ENCODE data around the gene GBP7.

Gene GBP7

DNA sequence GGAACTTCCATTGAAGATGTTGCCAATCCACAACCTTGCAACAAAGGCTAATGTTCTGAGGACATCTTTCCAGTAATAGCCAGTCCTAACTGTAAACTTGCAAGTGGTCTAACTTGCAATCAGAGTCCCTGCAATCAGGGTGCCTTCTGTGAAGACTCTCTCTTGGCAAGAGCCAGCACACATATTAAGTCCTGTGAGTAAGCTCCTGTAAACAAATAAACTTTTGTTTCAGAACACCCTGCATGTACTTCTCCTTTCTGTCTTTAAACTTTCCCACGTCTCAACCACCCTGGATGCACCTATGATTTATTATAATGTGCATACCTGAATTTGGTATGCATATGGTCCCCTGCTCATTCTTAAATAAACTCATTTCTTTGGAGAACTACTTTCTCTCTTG is 9.1 kb downstream of the GBP7 start:
- H4K20me1 ChIP-seq (ENCODE audit: insufficient read depth, low read length) = no peaks in the 10 kb centered on the region

DNA sequence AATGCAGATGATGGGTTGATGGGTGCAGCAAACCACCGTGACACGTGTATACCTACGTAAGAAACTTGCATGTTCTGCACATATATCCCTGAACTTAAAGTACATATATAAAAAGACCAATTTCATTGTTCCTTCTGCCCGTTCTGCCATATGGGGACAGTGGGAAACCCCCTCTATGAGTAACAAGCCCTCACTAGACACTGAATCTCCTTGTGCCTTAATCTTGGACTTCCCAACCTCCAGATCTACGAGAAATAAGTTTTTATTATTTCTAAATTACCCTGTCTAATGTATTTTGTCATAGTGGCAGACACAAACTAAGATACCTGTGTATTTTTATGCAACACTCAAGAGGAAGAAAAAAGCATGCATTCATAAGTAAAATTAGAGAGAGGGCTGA is 10.0 kb downstream of the GBP7 start:
- no peaks in the 10 kb centered on the region for H3K36me3 ChIP-seq (ENCODE audit: insufficient read depth, low read length)
- H3K9ac ChIP-seq (ENCODE audit: low read depth, low read length) = no peak overlapping the region
- no peaks in the 10 kb centered on the region for H3K27me3 ChIP-seq (ENCODE audit: insufficient read depth, low read length, poor library complexity)
- no peaks in the 10 kb centered on the region for H3K79me2 ChIP-seq (ENCODE audit: insufficient read depth, low read length)
- no peak for TF ChIP-seq EZH2 (IDR thresholded peaks at IDR 0.05; ENCODE audit: borderline replicate concordance, low read depth, low read length, severe bottlenecking)
- TF ChIP-seq, protein P1, sequence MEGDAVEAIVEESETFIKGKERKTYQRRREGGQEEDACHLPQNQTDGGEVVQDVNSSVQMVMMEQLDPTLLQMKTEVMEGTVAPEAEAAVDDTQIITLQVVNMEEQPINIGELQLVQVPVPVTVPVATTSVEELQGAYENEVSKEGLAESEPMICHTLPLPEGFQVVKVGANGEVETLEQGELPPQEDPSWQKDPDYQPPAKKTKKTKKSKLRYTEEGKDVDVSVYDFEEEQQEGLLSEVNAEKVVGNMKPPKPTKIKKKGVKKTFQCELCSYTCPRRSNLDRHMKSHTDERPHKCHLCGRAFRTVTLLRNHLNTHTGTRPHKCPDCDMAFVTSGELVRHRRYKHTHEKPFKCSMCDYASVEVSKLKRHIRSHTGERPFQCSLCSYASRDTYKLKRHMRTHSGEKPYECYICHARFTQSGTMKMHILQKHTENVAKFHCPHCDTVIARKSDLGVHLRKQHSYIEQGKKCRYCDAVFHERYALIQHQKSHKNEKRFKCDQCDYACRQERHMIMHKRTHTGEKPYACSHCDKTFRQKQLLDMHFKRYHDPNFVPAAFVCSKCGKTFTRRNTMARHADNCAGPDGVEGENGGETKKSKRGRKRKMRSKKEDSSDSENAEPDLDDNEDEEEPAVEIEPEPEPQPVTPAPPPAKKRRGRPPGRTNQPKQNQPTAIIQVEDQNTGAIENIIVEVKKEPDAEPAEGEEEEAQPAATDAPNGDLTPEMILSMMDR (IDR thresholded peaks at IDR 0.05; ENCODE audit: borderline replicate concordance, extremely low read depth, low read length, poor library complexity, severe bottlenecking) = no peak
- no peaks in the 10 kb centered on the region for H4K20me1 ChIP-seq (ENCODE audit: insufficient read depth, low read length)
- H3K4me2 ChIP-seq (ENCODE audit: insufficient read depth, low read length) = no peak overlapping the region
- DNase-seq = no peak
- no peak overlapping the region for H3K27ac ChIP-seq (ENCODE audit: low read length)
- no peaks in the 10 kb centered on the region for H3K9me3 ChIP-seq (ENCODE audit: insufficient read depth, low read length, severe bottlenecking)
- H2AFZ ChIP-seq (ENCODE audit: low read depth, low read length) = no peak overlapping the region
- H3K4me3 ChIP-seq (ENCODE audit: low read depth in 1 of 2, low read length in 2 of 2) = no peak overlapping the region
- no peaks in the 10 kb centered on the region for H3K4me1 ChIP-seq (ENCODE audit: insufficient read depth, low read length)
- ATAC-seq (ENCODE audit: insufficient read depth, low read depth) = no peak

More for the DNA sequence above, 9.1 kb downstream of the GBP7 start:
- Histone ChIP-seq H3K36me3 (ENCODE audit: insufficient read depth, low read length) (no peaks in the 10 kb centered on the region), H3K9ac (ENCODE audit: low read depth, low read length) (no peak overlapping the region), H3K4me2 (ENCODE audit: insufficient read depth, low read length) (no peak overlapping the region), H3K79me2 (ENCODE audit: insufficient read depth, low read length) (no peaks in the 10 kb centered on the region), H3K4me1 (ENCODE audit: insufficient read depth, low read length) (no peaks in the 10 kb centered on the region), H3K4me3 (ENCODE audit: low read depth in 1 of 2, low read length in 2 of 2) (no peak overlapping the region), H3K27me3 (ENCODE audit: insufficient read depth, low read length, poor library complexity) (no peaks in the 10 kb centered on the region), H3K27ac (ENCODE audit: low read length) (no peak overlapping the region), H3K9me3 (ENCODE audit: insufficient read depth, low read length, severe bottlenecking) (no peaks in the 10 kb centered on the region), H2AFZ (ENCODE audit: low read depth, low read length) (no peak overlapping the region)
- TF ChIP-seq, protein P1 (IDR thresholded peaks at IDR 0.05; ENCODE audit: borderline replicate concordance, extremely low read depth, low read length, poor library complexity, severe bottlenecking) = no peak
- no peak for TF ChIP-seq EZH2 (IDR thresholded peaks at IDR 0.05; ENCODE audit: borderline replicate concordance, low read depth, low read length, severe bottlenecking)
- DNase-seq (no peak), ATAC-seq (ENCODE audit: insufficient read depth, low read depth) (no peak)

DNA sequence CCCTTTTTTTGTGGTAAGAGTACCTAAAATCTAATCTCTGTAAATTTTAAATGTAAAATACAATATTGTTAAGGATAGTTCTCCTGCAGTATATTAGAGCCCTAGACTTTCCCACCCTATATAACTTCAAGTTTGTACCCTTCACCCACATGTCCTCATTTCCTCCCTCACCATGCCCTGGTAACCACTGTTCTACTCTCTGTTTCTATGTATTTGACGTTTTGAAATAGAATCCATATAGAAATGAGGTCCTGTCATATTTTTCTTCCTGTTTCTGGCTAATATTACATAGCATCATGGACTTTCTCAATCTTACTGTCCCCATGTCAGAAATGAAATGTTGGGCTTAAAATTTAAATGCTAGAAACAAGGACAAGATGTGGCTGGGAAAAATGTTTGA is 24.8 kb downstream of the GBP7 start:
- TF ChIP-seq, protein P1 (IDR thresholded peaks at IDR 0.05; ENCODE audit: borderline replicate concordance, extremely low read depth, low read length, poor library complexity, severe bottlenecking) = no peak
- TF ChIP-seq EZH2 (IDR thresholded peaks at IDR 0.05; ENCODE audit: borderline replicate concordance, low read depth, low read length, severe bottlenecking) = no peak
- Histone ChIP-seq H3K4me2 (ENCODE audit: insufficient read depth, low read length) (no peak overlapping the region), H2AFZ (ENCODE audit: low read depth, low read length) (no peak overlapping the region), H4K20me1 (ENCODE audit: insufficient read depth, low read length) (no peaks in the 10 kb centered on the region), H3K79me2 (ENCODE audit: insufficient read depth, low read length) (no peaks in the 10 kb centered on the region), H3K27ac (ENCODE audit: low read length) (no peak overlapping the region), H3K4me1 (ENCODE audit: insufficient read depth, low read length) (peaks cover 15% of the 10 kb centered on the region), H3K9ac (ENCODE audit: low read depth, low read length) (no peak overlapping the region), H3K9me3 (ENCODE audit: insufficient read depth, low read length, severe bottlenecking) (no peaks in the 10 kb centered on the region), H3K4me3 (ENCODE audit: low read depth in 1 of 2, low read length in 2 of 2) (no peak overlapping the region), H3K36me3 (ENCODE audit: insufficient read depth, low read length) (no peaks in the 10 kb centered on the region), H3K27me3 (ENCODE audit: insufficient read depth, low read length, poor library complexity) (no peaks in the 10 kb centered on the region)
- no peak for ATAC-seq (ENCODE audit: insufficient read depth, low read depth)
- DNase-seq = no peak

DNA sequence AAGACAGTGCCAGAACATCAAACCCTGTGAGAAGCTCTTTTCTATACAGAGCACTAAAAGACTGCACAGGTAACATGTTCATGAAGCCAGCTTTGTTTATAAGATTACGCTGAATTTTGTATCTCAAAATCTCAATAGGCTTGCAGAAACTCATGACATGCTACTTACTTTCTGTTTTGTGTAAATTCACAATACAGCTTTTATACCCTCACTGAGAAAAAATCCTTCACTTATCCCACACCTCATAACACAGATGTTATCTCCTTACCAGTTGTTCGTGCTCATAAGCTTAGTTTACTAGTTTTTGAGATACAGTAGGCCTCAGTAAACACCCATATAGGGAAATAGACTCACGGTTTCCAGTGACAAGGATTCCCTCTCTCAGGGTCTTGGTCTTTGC is 25.8 kb downstream of the GBP7 start:
- TF ChIP-seq, protein P1 (IDR thresholded peaks at IDR 0.05; ENCODE audit: borderline replicate concordance, extremely low read depth, low read length, poor library complexity, severe bottlenecking) = no peak
- no peak for TF ChIP-seq EZH2 (IDR thresholded peaks at IDR 0.05; ENCODE audit: borderline replicate concordance, low read depth, low read length, severe bottlenecking)
- Histone ChIP-seq H3K4me2 (ENCODE audit: insufficient read depth, low read length) (peak overlapping the region; percentile 10; the same call in 1 of the 2 replicates), H3K27ac (ENCODE audit: low read length) (peak overlapping the region; percentile 4; the same call in 1 of the 2 replicates), H2AFZ (ENCODE audit: low read depth, low read length) (peak overlapping the region; percentile 21; the same call in 1 of the 2 replicates), H3K27me3 (ENCODE audit: insufficient read depth, low read length, poor library complexity) (no peaks in the 10 kb centered on the region), H3K4me3 (ENCODE audit: low read depth in 1 of 2, low read length in 2 of 2) (no peak overlapping the region), H4K20me1 (ENCODE audit: insufficient read depth, low read length) (no peaks in the 10 kb centered on the region), H3K4me1 (ENCODE audit: insufficient read depth, low read length) (peaks cover 15% of the 10 kb centered on the region), H3K79me2 (ENCODE audit: insufficient read depth, low read length) (no peaks in the 10 kb centered on the region), H3K36me3 (ENCODE audit: insufficient read depth, low read length) (no peaks in the 10 kb centered on the region), H3K9me3 (ENCODE audit: insufficient read depth, low read length, severe bottlenecking) (no peaks in the 10 kb centered on the region), H3K9ac (ENCODE audit: low read depth, low read length) (no peak overlapping the region)
- DNase-seq (no peak), ATAC-seq (ENCODE audit: insufficient read depth, low read depth) (peak; percentile 50; the same call in 1 of the 3 replicates)

All from DND-41 (cell line).